Natural killer cell (primary cell): ENCODE data around the gene LTF. TPM values are rescaled to one million over a fixed set of nuclear protein-coding genes. Genes with fewer than 3 reads are reported as not detected.

Experiments used
- ATAC-seq, 3 donors: fragments of 150-1000 bp in 2 of 3; fragments of 200-7000 bp in 1 of 3; cut with Tn5 transposase; 1 replicate in 1 of 3; 2 replicates in 2 of 3; pipeline ENCODE4 v1.10.0; 2021; ENCODE audit warnings: mild to moderate bottlenecking in 2 of 3, moderate library complexity in 2 of 3
- DNase-seq, 2 donors: peaks; one replicate each; pipeline versions ENCODE4 v3.0.0 to v3.0.0-alpha.2; 2013 to 2021; ENCODE audit warnings: mixed read lengths in 1 of 2
- H3K27ac ChIP-seq: one replicate; pipeline ENCODE4 v1.5.1; 2013; ENCODE audit warnings: mild to moderate bottlenecking, low read length
- H3K27me3 ChIP-seq: one replicate; pipeline ENCODE4 v1.6.1; 2013; ENCODE audit warnings: low read length; ENCODE audit not compliant: control insufficient read depth, insufficient read depth
- H3K36me3 ChIP-seq: one replicate; pipeline ENCODE4 v1.6.1; 2013; ENCODE audit warnings: low read length; ENCODE audit not compliant: control insufficient read depth, insufficient read depth
- H3K4me1 ChIP-seq: one replicate; pipeline ENCODE4 v1.6.1; 2013; ENCODE audit warnings: low read length; ENCODE audit not compliant: control insufficient read depth, insufficient read depth
- H3K4me3 ChIP-seq: one replicate; pipeline ENCODE4 v1.5.1; 2013; ENCODE audit warnings: low read length
- H3K9me3 ChIP-seq: one replicate; pipeline ENCODE4 v1.6.1; 2013; ENCODE audit warnings: low read length; ENCODE audit not compliant: control insufficient read depth, insufficient read depth
- H3K27ac Mint-ChIP-seq, 2 donors: one replicate each; pipeline ENCODE4 v1.8.0; 2022; ENCODE audit warnings: mild to moderate bottlenecking in 2 of 2, mixed read lengths in 2 of 2, moderate library complexity in 1 of 2
- H3K27me3 Mint-ChIP-seq, 2 donors: one replicate each; pipeline ENCODE4 v1.8.0; 2022; ENCODE audit warnings: low read depth in 2 of 2, mixed read lengths in 2 of 2
- H3K36me3 Mint-ChIP-seq: one replicate; pipeline ENCODE4 v1.8.0; 2022; ENCODE audit warnings: mixed read lengths
- H3K4me1 Mint-ChIP-seq, 2 donors: one replicate each; pipeline ENCODE4 v1.8.0; 2022; ENCODE audit warnings: mixed read lengths in 2 of 2
- H3K4me3 Mint-ChIP-seq: one replicate; pipeline ENCODE4 v1.8.0; 2022; ENCODE audit warnings: mild to moderate bottlenecking, moderate library complexity, mixed read lengths
- H3K9me3 Mint-ChIP-seq, 2 donors: one replicate each; pipeline ENCODE4 v1.8.0; 2022; ENCODE audit warnings: mixed read lengths in 2 of 2
- CTCF ChIP-seq: fragments of 200-600 bp; IDR thresholded peaks from one replicate; pipeline ENCODE4 v1.8.0; 2022; ENCODE audit warnings: antibody characterized with exemption
- WGBS: methylation state at CpG from one replicate; pipeline ENCODE4 v1.1.7; 2013; ENCODE audit warnings: missing lambda C conversion rate; ENCODE audit not compliant: insufficient coverage; 5-methylcytosine and 5-hydroxymethylcytosine counted together
- intact Hi-C: fragments of 100-400 bp; cut with micrococcal nuclease; formaldehyde crosslinking; loops from one replicate; pipeline ENCODE4 v1.14.2; 2022
- total RNA-seq, 4 donors: library from RNA; stranded (reverse); fragments of 120-200 nt in 1 of 4; gene quantifications; one replicate each; pipeline versions ENCODE4 v1.2.3 to v1.2.4, GENCODE V29; 2013 to 2022

LTF gene
- total RNA-seq, 3 donors from 2014 or later (not counting 1 experiment from before 2014, with no cell fraction given) = 1.0 to 1.1 TPM; not detected in 1

GRCh38 chr3:46456118-46456517, 8.6 kb downstream of the LTF start:
- Histone ChIP-seq H3K4me1 (no peaks in the 10 kb centered on the region), H3K27me3 (peaks cover 4% of the 10 kb centered on the region), H3K9me3 (no peaks in the 10 kb centered on the region), H3K36me3 (no peaks in the 10 kb centered on the region), H3K4me3 (no peak overlapping the region), H3K27ac (no peak overlapping the region)
- Mint-ChIP-seq H3K4me3 (no peak overlapping the region), H3K27ac (no peak overlapping the region), H3K9me3 (no peaks in the 10 kb centered on the region), H3K36me3 (no peaks in the 10 kb centered on the region), H3K27me3 (peaks cover 32 to 35% of the 10 kb centered on the region in 2 donors), H3K4me1 (no peaks in the 10 kb centered on the region)
- TF ChIP-seq CTCF = no peak
- ATAC-seq (no peak), DNase-seq (no peak)
- 95% methylated on average over 14 of the region's 14 CpGs for WGBS
- intact Hi-C loops = no loop called here

GRCh38 chr3:46455231-46456115, 9.2 kb downstream of the LTF start:
- Histone ChIP-seq H3K9me3 (no peaks in the 10 kb centered on the region), H3K27me3 (peaks cover 4% of the 10 kb centered on the region), H3K4me3 (no peak overlapping the region), H3K4me1 (no peaks in the 10 kb centered on the region), H3K36me3 (no peaks in the 10 kb centered on the region), H3K27ac (no peak overlapping the region)
- Mint-ChIP-seq H3K4me1 (no peaks in the 10 kb centered on the region), H3K36me3 (no peaks in the 10 kb centered on the region), H3K4me3 (no peak overlapping the region), H3K27ac (no peak overlapping the region), H3K27me3 (peaks cover 27 to 35% of the 10 kb centered on the region in 2 donors), H3K9me3 (no peaks in the 10 kb centered on the region)
- intact Hi-C loops = no loop called here
- no peak for TF ChIP-seq CTCF
- DNase-seq (no peak), ATAC-seq (no peak)
- 84% methylated on average over 21 of the region's 21 CpGs for WGBS

- TF ChIP-seq CTCF = no peak
- Histone ChIP-seq H3K4me3 (no peak overlapping the region), H3K27me3 (no peaks in the 10 kb centered on the region), H3K4me1 (no peaks in the 10 kb centered on the region), H3K27ac (no peak overlapping the region), H3K9me3 (no peaks in the 10 kb centered on the region), H3K36me3 (no peaks in the 10 kb centered on the region)
- Mint-ChIP-seq H3K27ac (no peak overlapping the region), H3K9me3 (no peaks in the 10 kb centered on the region), H3K36me3 (no peaks in the 10 kb centered on the region), H3K27me3 (peaks cover 18 to 26% of the 10 kb centered on the region in 2 donors), H3K4me1 (no peaks in the 10 kb centered on the region), H3K4me3 (no peak overlapping the region)
- ATAC-seq (no peak), DNase-seq (no peak)
- 86% methylated on average over 7 of the region's 7 CpGs for WGBS
- intact Hi-C loops = no loop called here
Observed at GRCh38 chr3:46454606-46455005, 10.1 kb downstream of the LTF start.
